ENCODE data around the gene CD2AP. TPM values are rescaled to one million over a fixed set of nuclear protein-coding genes. Genes with fewer than 3 reads are reported as not detected.

The CD2AP gene
- total and polyA plus RNA-seq, 2 of the 8 experiments (the other 6 are each of a cell fraction or from before 2014, with no cell fraction given), result 8.6 to 75.6 TPM

DNA sequence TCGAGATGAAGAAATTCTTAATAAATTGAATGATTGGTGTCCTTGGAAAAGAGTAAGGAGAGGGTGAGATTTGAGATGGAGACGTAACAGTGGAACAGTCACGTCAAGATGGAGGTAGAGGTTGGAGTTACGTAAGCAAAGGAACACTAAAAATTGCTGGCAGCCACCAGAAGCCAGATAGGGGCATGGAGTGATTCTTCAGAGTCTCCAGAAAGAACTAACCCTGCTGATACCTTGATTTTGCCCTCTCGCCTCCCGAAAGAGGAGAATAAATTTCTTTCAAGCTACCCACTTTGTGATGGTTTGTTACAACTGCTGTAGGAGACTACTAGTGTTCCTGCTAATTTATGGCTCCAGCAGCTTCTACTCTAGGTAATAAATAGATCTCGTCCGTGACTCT lies 17.6 kb downstream of the CD2AP start (continued):
- TF ChIP-seq RAD21 (IDR thresholded peaks at IDR 0.05 in 1 of 2, conservative IDR thresholded peaks at IDR 0.05 in 1 of 2; ENCODE audit: low read depth in 2 of 2, low read length in 2 of 2) (no peak), PHF8 (conservative IDR thresholded peaks at IDR 0.05; ENCODE audit: low read depth, low read length) (no peak), BCL11A (IDR thresholded peaks at IDR 0.05; ENCODE audit: low read depth in 2 of 2, low read length in 2 of 2) (no peak), EZH2 (IDR thresholded peaks at IDR 0.05; ENCODE audit: low read depth, low read length, severe bottlenecking) (no peak)
